Nephron (organoid): Measurements from ENCODE around the gene MYO1B.

ENCODE experiments used
- H3K27ac Mint-ChIP-seq, 3 experiments: 2 replicates each; pipeline ENCODE4 v1.8.0; 2020; ENCODE audit warnings: mixed read lengths in 3 of 3, mild to moderate bottlenecking in 2 of 3, moderate library complexity in 1 of 3
- H3K27me3 Mint-ChIP-seq: 2 replicates; pipeline ENCODE4 v1.8.0; 2021; ENCODE audit warnings: low read depth, mild to moderate bottlenecking, moderate library complexity, mixed read lengths
- H3K36me3 Mint-ChIP-seq: 2 replicates; pipeline ENCODE4 v1.8.0; 2020; ENCODE audit warnings: low read depth, mixed read lengths
- H3K4me1 Mint-ChIP-seq: 2 replicates; pipeline ENCODE4 v1.8.0; 2020; ENCODE audit warnings: mixed read lengths
- H3K4me3 Mint-ChIP-seq, 3 experiments: 2 replicates each; pipeline ENCODE4 v1.8.0; 2020; ENCODE audit warnings: mild to moderate bottlenecking in 3 of 3, mixed read lengths in 3 of 3, moderate library complexity in 2 of 3
- H3K9me3 Mint-ChIP-seq: 2 replicates; pipeline ENCODE4 v1.8.0; 2020; ENCODE audit warnings: mixed read lengths
- CTCF ChIP-seq, 3 experiments: fragments of 200-600 bp; sonication (generic); IDR thresholded peaks; one replicate each; pipeline ENCODE4 v1.5.0; 2021; ENCODE audit warnings: antibody characterized with exemption in 3 of 3; ENCODE audit not compliant: unreplicated experiment in 3 of 3

Gene MYO1B

GRCh38 chr2:191212119-191212518 lies 33.1 kb upstream of the MYO1B start:
- Mint-ChIP-seq H3K4me3 (no peak overlapping the region), H3K36me3 (peaks cover 8% of the 10 kb centered on the region), H3K9me3 (peaks cover 15% of the 10 kb centered on the region), H3K27ac (no peak overlapping the region), H3K27me3 (no peaks in the 10 kb centered on the region), H3K4me1 (no peaks in the 10 kb centered on the region)
- TF ChIP-seq CTCF (IDR thresholded peaks at IDR 0.05; ENCODE audit: unreplicated experiment in 3 of 3) = no peak

GRCh38 chr2:191213333-191213732 lies 31.9 kb upstream of the MYO1B start:
- Mint-ChIP-seq H3K4me3 (no peak overlapping the region), H3K4me1 (peaks cover 8% of the 10 kb centered on the region), H3K27me3 (no peaks in the 10 kb centered on the region), H3K27ac (no peak overlapping the region), H3K9me3 (peaks cover 15% of the 10 kb centered on the region), H3K36me3 (peaks cover 5% of the 10 kb centered on the region)
- no peak for TF ChIP-seq CTCF (IDR thresholded peaks at IDR 0.05; ENCODE audit: unreplicated experiment in 3 of 3)

- no peaks in the 10 kb centered on the region for H3K27me3 Mint-ChIP-seq
- H3K9me3 Mint-ChIP-seq = peaks cover 15% of the 10 kb centered on the region
- peaks cover 5% of the 10 kb centered on the region for H3K36me3 Mint-ChIP-seq
- no peak overlapping the region for H3K4me3 Mint-ChIP-seq
- no peak overlapping the region for H3K27ac Mint-ChIP-seq
- no peak for TF ChIP-seq CTCF (IDR thresholded peaks at IDR 0.05; ENCODE audit: unreplicated experiment in 3 of 3)
- peaks cover 9% of the 10 kb centered on the region for H3K4me1 Mint-ChIP-seq
These were observed 30.0 kb upstream of the MYO1B start for GRCh38 chr2:191215230-191215629.

GRCh38 chr2:191215666-191216065 lies 29.5 kb upstream of the MYO1B start:
- Mint-ChIP-seq H3K9me3 (peaks cover 12% of the 10 kb centered on the region), H3K27me3 (no peaks in the 10 kb centered on the region), H3K4me3 (no peak overlapping the region), H3K36me3 (peaks cover 5% of the 10 kb centered on the region), H3K4me1 (peaks cover 9% of the 10 kb centered on the region), H3K27ac (no peak overlapping the region)
- TF ChIP-seq CTCF (IDR thresholded peaks at IDR 0.05; ENCODE audit: unreplicated experiment in 3 of 3) = no peak

GRCh38 chr2:191217580-191217979 lies 27.6 kb upstream of the MYO1B start:
- peaks cover 9% of the 10 kb centered on the region for H3K4me1 Mint-ChIP-seq
- H3K4me3 Mint-ChIP-seq = no peak overlapping the region
- H3K36me3 Mint-ChIP-seq = peaks cover 5% of the 10 kb centered on the region
- no peak overlapping the region for H3K27ac Mint-ChIP-seq
- H3K27me3 Mint-ChIP-seq = no peaks in the 10 kb centered on the region
- peaks cover 5% of the 10 kb centered on the region for H3K9me3 Mint-ChIP-seq
- TF ChIP-seq CTCF (IDR thresholded peaks at IDR 0.05; ENCODE audit: unreplicated experiment in 3 of 3) = no peak

- Mint-ChIP-seq H3K4me3 (no peak overlapping the region), H3K4me1 (peaks cover 9% of the 10 kb centered on the region), H3K27ac (peak overlapping the region in 1 of 3 experiments; percentile 47), H3K9me3 (no peaks in the 10 kb centered on the region), H3K36me3 (peaks cover 1% of the 10 kb centered on the region), H3K27me3 (no peaks in the 10 kb centered on the region)
- TF ChIP-seq CTCF (IDR thresholded peaks at IDR 0.05; ENCODE audit: unreplicated experiment in 3 of 3) = peak; percentile 67 to 78 (median 69)
These were observed 26.8 kb upstream of the MYO1B start for GRCh38 chr2:191218292-191218898.
